Endothelial cell (in vitro differentiated cells): Measurements from ENCODE around the gene ALDH1B1. TPM values are rescaled to one million over a fixed set of nuclear protein-coding genes. Genes with fewer than 3 reads are reported as not detected.

Experiments used
- DNase-seq: peaks from one replicate; pipeline ENCODE4 v3.0.0; 2021; ENCODE audit warnings: low spot score
- H3K27ac Mint-ChIP-seq: one replicate; pipeline ENCODE4 v1.8.0; 2021; ENCODE audit warnings: mixed read lengths, inconsistent platforms; ENCODE audit not compliant: unreplicated experiment
- H3K27me3 Mint-ChIP-seq: one replicate; pipeline ENCODE4 v1.8.0; 2021; ENCODE audit warnings: mild to moderate bottlenecking, moderate library complexity, mixed read lengths, inconsistent platforms; ENCODE audit not compliant: unreplicated experiment
- H3K36me3 Mint-ChIP-seq: one replicate; pipeline ENCODE4 v1.8.0; 2021; ENCODE audit warnings: mild to moderate bottlenecking, low read depth, mixed read lengths, inconsistent platforms; ENCODE audit not compliant: unreplicated experiment
- H3K4me1 Mint-ChIP-seq: one replicate; pipeline ENCODE4 v1.8.0; 2021; ENCODE audit warnings: mild to moderate bottlenecking, mixed read lengths, inconsistent platforms; ENCODE audit not compliant: unreplicated experiment
- H3K4me3 Mint-ChIP-seq: one replicate; pipeline ENCODE4 v1.8.0; 2021; ENCODE audit warnings: mild to moderate bottlenecking, mixed read lengths, inconsistent platforms; ENCODE audit not compliant: unreplicated experiment
- H3K9me3 Mint-ChIP-seq: one replicate; pipeline ENCODE4 v1.8.0; 2021; ENCODE audit warnings: mixed read lengths, inconsistent platforms; ENCODE audit not compliant: unreplicated experiment
- total RNA-seq: library from RNA; stranded (reverse); fragmentation: NEBNext Ultra II Directional; extraction: Animal tissue kit (Norgen Biotek cat#: 25700); gene quantifications from one replicate; pipeline ENCODE4 v1.2.1, GENCODE V29; 2021; ENCODE audit not compliant: unreplicated experiment
- TF ChIP-seq, protein P1 (sequence below): fragments of 200-600 bp; sonication (generic); IDR thresholded peaks from one replicate; pipeline ENCODE4 v1.5.0; 2021; ENCODE audit warnings: antibody characterized with exemption; ENCODE audit not compliant: unreplicated experiment

ALDH1B1 gene
- total RNA-seq, 1 donor from 2014 or later, result 18.7 TPM

DNA sequence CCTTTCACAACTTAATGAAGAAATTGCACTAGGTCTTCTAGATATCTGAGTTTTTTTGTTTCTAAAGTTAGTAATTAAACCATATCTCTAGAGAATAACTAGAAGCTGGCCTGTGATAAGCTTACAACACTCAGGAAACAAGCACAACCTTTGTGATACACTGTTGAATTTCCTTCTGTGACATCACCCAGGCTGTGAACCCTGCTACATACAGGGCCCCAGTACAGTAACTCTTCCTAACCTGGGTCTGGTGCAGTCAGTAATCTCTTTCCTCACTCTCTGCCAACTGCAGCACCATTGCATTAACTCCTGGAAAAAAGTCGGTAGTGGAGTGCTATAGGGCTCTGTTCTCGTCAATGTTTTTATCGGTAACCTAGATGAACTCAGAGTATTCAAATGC, 42.4 kb downstream of the ALDH1B1 start:
- no peaks in the 10 kb centered on the region for H3K9me3 Mint-ChIP-seq
- no peaks in the 10 kb centered on the region for H3K36me3 Mint-ChIP-seq
- H3K27me3 Mint-ChIP-seq, result peaks cover 9% of the 10 kb centered on the region
- H3K4me3 Mint-ChIP-seq, result no peak overlapping the region
- H3K4me1 Mint-ChIP-seq, result peaks cover 27% of the 10 kb centered on the region
- no peak for DNase-seq
- TF ChIP-seq, protein P1, sequence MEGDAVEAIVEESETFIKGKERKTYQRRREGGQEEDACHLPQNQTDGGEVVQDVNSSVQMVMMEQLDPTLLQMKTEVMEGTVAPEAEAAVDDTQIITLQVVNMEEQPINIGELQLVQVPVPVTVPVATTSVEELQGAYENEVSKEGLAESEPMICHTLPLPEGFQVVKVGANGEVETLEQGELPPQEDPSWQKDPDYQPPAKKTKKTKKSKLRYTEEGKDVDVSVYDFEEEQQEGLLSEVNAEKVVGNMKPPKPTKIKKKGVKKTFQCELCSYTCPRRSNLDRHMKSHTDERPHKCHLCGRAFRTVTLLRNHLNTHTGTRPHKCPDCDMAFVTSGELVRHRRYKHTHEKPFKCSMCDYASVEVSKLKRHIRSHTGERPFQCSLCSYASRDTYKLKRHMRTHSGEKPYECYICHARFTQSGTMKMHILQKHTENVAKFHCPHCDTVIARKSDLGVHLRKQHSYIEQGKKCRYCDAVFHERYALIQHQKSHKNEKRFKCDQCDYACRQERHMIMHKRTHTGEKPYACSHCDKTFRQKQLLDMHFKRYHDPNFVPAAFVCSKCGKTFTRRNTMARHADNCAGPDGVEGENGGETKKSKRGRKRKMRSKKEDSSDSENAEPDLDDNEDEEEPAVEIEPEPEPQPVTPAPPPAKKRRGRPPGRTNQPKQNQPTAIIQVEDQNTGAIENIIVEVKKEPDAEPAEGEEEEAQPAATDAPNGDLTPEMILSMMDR, result no peak
- no peak overlapping the region for H3K27ac Mint-ChIP-seq

DNA sequence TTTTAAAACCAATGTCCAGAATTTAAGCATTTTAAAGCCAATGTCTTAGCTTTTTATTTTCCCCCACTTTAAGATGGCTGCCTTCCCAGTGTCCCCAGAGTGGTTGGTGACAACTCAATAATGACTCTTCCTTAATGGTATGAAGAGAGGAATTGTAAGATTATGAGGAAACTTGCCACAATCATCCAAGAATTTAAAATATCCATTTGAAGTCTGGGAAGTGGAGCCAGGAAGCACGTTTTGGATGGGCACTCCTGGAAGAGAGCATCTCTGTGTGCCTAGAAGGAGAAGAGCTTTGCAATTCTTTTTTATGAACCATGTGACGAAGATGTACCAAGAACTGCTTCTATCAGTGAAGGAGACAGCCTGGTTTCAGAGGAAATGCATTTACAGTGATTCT, 43.0 kb downstream of the ALDH1B1 start:
- peaks cover 9% of the 10 kb centered on the region for H3K27me3 Mint-ChIP-seq
- no peak overlapping the region for H3K4me3 Mint-ChIP-seq
- peaks cover 27% of the 10 kb centered on the region for H3K4me1 Mint-ChIP-seq
- no peaks in the 10 kb centered on the region for H3K9me3 Mint-ChIP-seq
- no peak overlapping the region for H3K27ac Mint-ChIP-seq
- TF ChIP-seq, protein P1, result no peak
- no peak for DNase-seq
- no peaks in the 10 kb centered on the region for H3K36me3 Mint-ChIP-seq

DNA sequence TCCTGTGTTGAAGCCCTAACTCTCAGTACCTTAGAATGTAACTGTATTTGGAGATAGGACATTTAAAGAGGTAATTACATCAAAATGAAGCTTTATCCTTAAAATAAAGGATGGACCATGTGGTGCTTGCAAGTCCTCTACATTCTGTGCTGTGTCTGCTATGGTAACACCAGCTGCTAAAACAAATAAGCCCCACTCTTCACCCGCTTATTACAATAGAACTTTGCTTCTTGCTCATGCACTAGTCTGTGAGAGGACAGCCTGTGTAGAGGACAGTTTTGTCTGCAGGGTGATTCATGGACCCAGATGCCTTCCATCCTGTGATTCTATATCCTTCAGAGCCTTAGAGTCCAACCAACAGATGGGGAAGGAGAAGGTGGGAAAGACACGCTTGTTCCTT, 44.2 kb downstream of the ALDH1B1 start:
- TF ChIP-seq, protein P1, result no peak
- H3K27me3 Mint-ChIP-seq, result peaks cover 9% of the 10 kb centered on the region
- H3K36me3 Mint-ChIP-seq, result no peaks in the 10 kb centered on the region
- H3K27ac Mint-ChIP-seq, result no peak overlapping the region
- H3K4me3 Mint-ChIP-seq, result no peak overlapping the region
- H3K4me1 Mint-ChIP-seq, result peaks cover 27% of the 10 kb centered on the region
- DNase-seq, result no peak
- H3K9me3 Mint-ChIP-seq, result no peaks in the 10 kb centered on the region

DNA sequence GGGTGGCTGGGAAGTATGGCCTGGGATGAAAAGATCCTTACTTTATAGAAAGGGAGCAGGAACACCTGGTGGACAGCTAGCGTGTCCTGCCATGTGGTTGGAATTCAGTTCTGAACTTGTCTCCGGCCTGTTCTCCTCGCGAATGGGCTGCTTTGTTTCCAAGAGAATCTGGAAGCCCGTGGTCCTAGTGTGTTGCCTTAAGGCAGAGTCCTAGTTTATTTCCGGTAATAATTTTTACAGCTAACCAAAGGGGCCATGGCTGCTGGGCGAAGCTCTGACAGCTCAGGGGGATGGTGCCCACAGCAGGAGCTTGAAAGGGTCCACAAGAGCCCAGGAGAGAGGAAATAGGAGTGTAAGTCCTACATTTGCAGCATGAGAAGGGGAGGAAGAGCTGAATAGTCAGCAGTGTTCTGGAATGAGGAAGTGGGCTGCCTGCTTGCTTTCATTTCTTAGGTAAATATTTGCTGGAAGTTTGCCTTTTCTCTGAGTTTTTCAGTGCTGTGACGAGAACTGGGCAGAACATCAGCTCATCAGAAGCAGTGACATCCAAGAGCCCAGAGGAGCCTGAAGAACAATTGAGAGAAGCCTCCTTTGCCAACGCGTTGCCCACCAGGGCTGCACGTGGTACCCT, 44.8 kb downstream of the ALDH1B1 start:
- Mint-ChIP-seq H3K9me3 (no peaks in the 10 kb centered on the region), H3K27me3 (peaks cover 12% of the 10 kb centered on the region), H3K4me1 (peaks cover 27% of the 10 kb centered on the region), H3K4me3 (no peak overlapping the region), H3K27ac (no peak overlapping the region), H3K36me3 (no peaks in the 10 kb centered on the region)
- no peak for DNase-seq
- TF ChIP-seq, protein P1, result no peak

DNA sequence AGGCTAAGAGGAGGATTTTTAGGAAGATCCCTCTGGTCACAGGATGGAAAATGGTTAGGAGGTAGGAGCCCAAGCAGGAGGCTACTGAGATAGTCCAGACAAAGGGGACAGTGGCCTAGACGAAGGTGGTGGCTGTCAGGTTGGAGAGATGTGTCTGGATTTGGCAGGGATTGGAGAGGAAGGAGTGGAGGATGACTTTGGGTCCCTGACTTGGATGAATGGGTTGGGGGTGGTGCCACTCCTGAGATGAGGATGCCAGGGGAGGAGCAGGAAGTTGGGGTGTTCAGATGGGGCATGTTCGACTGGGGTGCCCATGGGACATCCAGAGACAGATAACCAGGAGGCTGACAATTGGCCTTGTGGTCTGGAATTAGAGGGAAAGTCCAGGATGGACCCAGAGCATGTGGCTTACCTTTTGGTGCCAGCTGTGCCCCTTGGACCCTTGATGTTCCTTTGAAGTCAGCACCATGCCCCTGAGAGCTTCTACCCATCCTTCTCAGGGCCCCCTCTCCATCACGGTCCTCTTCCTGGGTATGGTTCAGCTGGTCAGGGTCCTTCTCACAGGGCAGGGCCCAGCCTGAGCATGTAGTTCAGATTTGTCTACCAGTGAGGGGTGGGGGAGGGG, 46.9 kb downstream of the ALDH1B1 start:
- Mint-ChIP-seq H3K4me1 (peaks cover 22% of the 10 kb centered on the region), H3K27ac (no peak overlapping the region)

More for the DNA sequence above, 46.9 kb downstream of the ALDH1B1 start:
- DNase-seq, result no peak
- Mint-ChIP-seq H3K9me3 (no peaks in the 10 kb centered on the region), H3K27me3 (peaks cover 12% of the 10 kb centered on the region), H3K4me3 (no peak overlapping the region), H3K36me3 (no peaks in the 10 kb centered on the region)
- TF ChIP-seq, protein P1, result no peak
